Stomach (tissue), 4 donors: Measurements from ENCODE around the gene KRTAP1-3.

Source experiments
- EP300 ChIP-seq: sonication (generic); formaldehyde crosslinking; IDR thresholded peaks from one replicate; pipeline ENCODE4 v1.6.1; 2017; ENCODE audit warnings: antibody characterized with exemption
- POLR2A ChIP-seq, 4 donors: fragments of 450-650 bp; IDR thresholded peaks; one replicate each; pipeline ENCODE4 v1.6.1; 2016; ENCODE audit warnings: antibody characterized with exemption in 4 of 4, control low read depth in 2 of 4, mild to moderate bottlenecking in 1 of 4, moderate library complexity in 1 of 4
- POLR2AphosphoS5 ChIP-seq, 3 donors: sonication (generic); formaldehyde crosslinking; IDR thresholded peaks; one replicate each; pipeline ENCODE4 v1.6.1; 2016; ENCODE audit warnings: antibody characterized with exemption in 3 of 3
- TF ChIP-seq, protein P1 (sequence below), 7 experiments: fragments of 450-650 bp in 4 of 7; fragments of 200-600 bp in 3 of 7; sonication (generic) in 3 of 7; IDR thresholded peaks; one replicate each; pipeline ENCODE4 v1.5.1; 2016 to 2019; ENCODE audit warnings: antibody characterized with exemption in 7 of 7, control low read depth in 2 of 7, mild to moderate bottlenecking in 1 of 7

DNA sequence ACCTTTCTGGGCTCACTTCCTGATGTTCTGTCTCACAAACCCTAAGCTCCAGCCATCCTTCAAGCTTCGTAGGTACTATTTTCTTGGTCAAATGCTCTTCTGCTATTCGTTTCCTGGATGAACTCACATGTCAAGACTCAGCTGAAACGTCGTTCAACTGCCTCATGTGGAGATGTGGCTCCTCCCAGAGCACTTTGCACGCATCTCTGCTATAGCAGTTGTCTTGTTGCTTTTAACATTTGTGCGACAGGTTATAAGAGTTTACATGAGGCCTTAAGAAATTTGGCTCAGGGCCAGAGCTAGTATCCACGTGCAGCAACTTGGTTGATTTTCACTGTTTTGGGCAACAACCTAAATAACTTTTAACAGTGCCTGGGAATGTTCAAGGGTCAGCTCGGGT lies 47.8 kb downstream of the KRTAP1-3 start:
- TF ChIP-seq, protein P1, sequence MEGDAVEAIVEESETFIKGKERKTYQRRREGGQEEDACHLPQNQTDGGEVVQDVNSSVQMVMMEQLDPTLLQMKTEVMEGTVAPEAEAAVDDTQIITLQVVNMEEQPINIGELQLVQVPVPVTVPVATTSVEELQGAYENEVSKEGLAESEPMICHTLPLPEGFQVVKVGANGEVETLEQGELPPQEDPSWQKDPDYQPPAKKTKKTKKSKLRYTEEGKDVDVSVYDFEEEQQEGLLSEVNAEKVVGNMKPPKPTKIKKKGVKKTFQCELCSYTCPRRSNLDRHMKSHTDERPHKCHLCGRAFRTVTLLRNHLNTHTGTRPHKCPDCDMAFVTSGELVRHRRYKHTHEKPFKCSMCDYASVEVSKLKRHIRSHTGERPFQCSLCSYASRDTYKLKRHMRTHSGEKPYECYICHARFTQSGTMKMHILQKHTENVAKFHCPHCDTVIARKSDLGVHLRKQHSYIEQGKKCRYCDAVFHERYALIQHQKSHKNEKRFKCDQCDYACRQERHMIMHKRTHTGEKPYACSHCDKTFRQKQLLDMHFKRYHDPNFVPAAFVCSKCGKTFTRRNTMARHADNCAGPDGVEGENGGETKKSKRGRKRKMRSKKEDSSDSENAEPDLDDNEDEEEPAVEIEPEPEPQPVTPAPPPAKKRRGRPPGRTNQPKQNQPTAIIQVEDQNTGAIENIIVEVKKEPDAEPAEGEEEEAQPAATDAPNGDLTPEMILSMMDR (IDR thresholded peaks at IDR 0.05) = no peak
- TF ChIP-seq POLR2AphosphoS5 (IDR thresholded peaks at IDR 0.05) = no peak
- TF ChIP-seq POLR2A (IDR thresholded peaks at IDR 0.05) = no peak
- TF ChIP-seq EP300 = no peak
